ENCODE measurements around the gene ZFHX3. TPM values are rescaled to one million over a fixed set of nuclear protein-coding genes. Genes with fewer than 3 reads are reported as not detected.

ZFHX3 gene
- total RNA-seq, 1 experiment from 2014 or later = 1.5 TPM

DNA sequence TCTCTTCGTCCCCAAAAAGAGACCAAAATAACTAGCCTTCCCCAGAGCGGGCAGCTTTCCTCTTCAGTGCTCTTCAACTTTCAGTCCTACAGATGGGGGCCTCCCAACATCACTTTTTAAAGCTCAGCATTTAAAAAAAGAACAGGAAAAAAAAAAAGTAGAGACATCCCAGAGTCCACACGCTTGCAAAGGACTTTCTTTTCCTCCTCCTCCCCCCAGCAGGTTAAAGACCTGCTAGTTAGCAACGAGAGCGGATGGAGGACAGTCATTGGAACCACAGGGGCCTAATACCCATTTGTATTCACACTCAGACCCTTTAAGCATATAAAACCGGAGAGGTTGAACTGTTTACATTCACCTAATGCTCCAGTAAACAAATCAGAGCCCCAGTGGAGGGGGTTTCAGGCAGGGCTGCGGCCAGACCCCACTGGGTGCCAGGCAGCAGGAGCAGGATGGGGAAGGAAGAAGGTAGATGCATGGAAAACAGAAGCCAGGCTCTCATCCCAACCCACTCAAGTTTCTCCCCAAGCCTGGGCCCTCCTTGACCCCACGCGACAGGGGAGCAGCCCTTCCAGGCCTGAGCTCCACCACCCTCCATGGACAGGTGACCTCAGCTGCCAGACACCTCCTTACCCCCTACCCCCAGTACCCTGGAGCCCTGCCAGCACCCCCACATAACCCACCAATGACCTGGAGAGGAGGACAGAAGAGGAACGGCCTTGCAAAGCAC is 15.2 kb downstream of the ZFHX3 start:
- H3K27ac ChIP-seq (ENCODE audit: insufficient read length, low read depth, low read length) = no peak overlapping the region
- Mint-ChIP-seq H3K27me3 (ENCODE audit: low read depth) (peaks cover 100% of the 10 kb centered on the region), H3K27ac (peak overlapping the region in 2 of 3 experiments; percentile 19 to 28; a peak in 1 of 7 replicates)

More for the DNA sequence above, 15.2 kb downstream of the ZFHX3 start:
- Histone ChIP-seq H2BK5ac (ENCODE audit: insufficient read length, low read length) (no peak overlapping the region), H3K27me3 (ENCODE audit: insufficient read depth, low read length) (peaks cover 79% of the 10 kb centered on the region), H4K8ac (replicated peaks; ENCODE audit: insufficient read length, low read depth, low read length) (no peak overlapping the region), H3K23me2 (ENCODE audit: insufficient read length, low read depth, low read length, poor library complexity, severe bottlenecking) (peaks cover 3% of the 10 kb centered on the region), H3K4ac (ENCODE audit: low read depth, low read length) (no peak overlapping the region), H3K14ac (ENCODE audit: insufficient read depth, low read length) (no peak overlapping the region), H2AK5ac (ENCODE audit: insufficient read length, low read length) (no peak overlapping the region), H2BK120ac (ENCODE audit: low read depth, low read length, poor library complexity, severe bottlenecking) (no peak overlapping the region), H2AFZ (ENCODE audit: low read length) (no peak overlapping the region), H4K91ac (ENCODE audit: insufficient read length, low read depth, low read length) (no peak overlapping the region), H3K4me2 (ENCODE audit: insufficient read depth, insufficient read length, low read length) (peak overlapping the region; percentile 44), H4K20me1 (ENCODE audit: control insufficient read depth, insufficient read depth, insufficient read length) (no peaks in the 10 kb centered on the region), H3K9ac (ENCODE audit: extremely low read depth, insufficient read length, low read length) (no peak overlapping the region), H3K9me3 (ENCODE audit: control insufficient read depth, low read depth, low read length) (no peaks in the 10 kb centered on the region), H3K23ac (ENCODE audit: insufficient read length, low read depth, low read length) (no peak overlapping the region), H3K4me1 (ENCODE audit: insufficient read depth, low read length) (peaks cover 11% of the 10 kb centered on the region; the same call in 1 of the 2 replicates), H3T11ph (ENCODE audit: low read length) (no peak overlapping the region), H2BK15ac (ENCODE audit: low read depth, low read length) (no peak overlapping the region), H3K79me2 (ENCODE audit: insufficient read depth, low read length) (no peaks in the 10 kb centered on the region), H3K18ac (ENCODE audit: insufficient read length, low read depth, low read length) (no peak overlapping the region), H4K5ac (ENCODE audit: insufficient read length, low read depth, low read length) (no peak overlapping the region), H2BK20ac (ENCODE audit: low read depth, low read length, poor library complexity, severe bottlenecking) (no peak overlapping the region), H2BK12ac (ENCODE audit: insufficient read length, low read depth, low read length) (no peak overlapping the region), H3K56ac (ENCODE audit: insufficient read length, low read depth, low read length) (no peak overlapping the region), H3K79me1 (ENCODE audit: insufficient read depth, low read depth, low read length, poor library complexity, severe bottlenecking) (no peaks in the 10 kb centered on the region)
- TF ChIP-seq, protein P1, sequence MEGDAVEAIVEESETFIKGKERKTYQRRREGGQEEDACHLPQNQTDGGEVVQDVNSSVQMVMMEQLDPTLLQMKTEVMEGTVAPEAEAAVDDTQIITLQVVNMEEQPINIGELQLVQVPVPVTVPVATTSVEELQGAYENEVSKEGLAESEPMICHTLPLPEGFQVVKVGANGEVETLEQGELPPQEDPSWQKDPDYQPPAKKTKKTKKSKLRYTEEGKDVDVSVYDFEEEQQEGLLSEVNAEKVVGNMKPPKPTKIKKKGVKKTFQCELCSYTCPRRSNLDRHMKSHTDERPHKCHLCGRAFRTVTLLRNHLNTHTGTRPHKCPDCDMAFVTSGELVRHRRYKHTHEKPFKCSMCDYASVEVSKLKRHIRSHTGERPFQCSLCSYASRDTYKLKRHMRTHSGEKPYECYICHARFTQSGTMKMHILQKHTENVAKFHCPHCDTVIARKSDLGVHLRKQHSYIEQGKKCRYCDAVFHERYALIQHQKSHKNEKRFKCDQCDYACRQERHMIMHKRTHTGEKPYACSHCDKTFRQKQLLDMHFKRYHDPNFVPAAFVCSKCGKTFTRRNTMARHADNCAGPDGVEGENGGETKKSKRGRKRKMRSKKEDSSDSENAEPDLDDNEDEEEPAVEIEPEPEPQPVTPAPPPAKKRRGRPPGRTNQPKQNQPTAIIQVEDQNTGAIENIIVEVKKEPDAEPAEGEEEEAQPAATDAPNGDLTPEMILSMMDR (conservative IDR thresholded peaks at IDR 0.05) = no peak
- H3K36me3 Mint-ChIP-seq (ENCODE audit: insufficient read depth in 1 of 3, low read depth in 3 of 3) = peaks cover 0 to 2% (median 0%) of the 10 kb centered on the region in 3 experiments; a peak in 2 of 7 replicates
- no CpG with 5 or more reads among the region's 10 CpGs for WGBS (ENCODE audit: extremely low coverage, insufficient read length, low lambda C conversion rate)
- peaks cover 2 to 20% of the 10 kb centered on the region in 2 experiments; a peak in 2 of 5 replicates for H3K9me3 Mint-ChIP-seq
- H3K4me3 Mint-ChIP-seq = peak overlapping the region; percentile 20 to 30; a peak in 2 of 5 replicates
- peaks cover 60 to 66% of the 10 kb centered on the region in 2 experiments for H3K4me1 Mint-ChIP-seq
- peak; percentile 76 for DNase-seq

Measured in H9 (cell line).